HCT116 (cell line): Measurements from ENCODE around the gene GLI3. TPM values are rescaled to one million over a fixed set of nuclear protein-coding genes. Genes with fewer than 3 reads are reported as not detected.

Experiments used
- ATAC-seq: fragments of 200-7000 bp; cut with Tn5 transposase; 2 replicates; pipeline ENCODE4 v1.9.1; 2020; ENCODE audit warnings: mild to moderate bottlenecking, moderate library complexity
- BruUV-seq: library from RNA; stranded (reverse); fragments of 400-500 nt; replicated peaks from 2 replicates; lab custom pipeline; 2021; lab: Mats Ljungman, UMichigan
- CTCF ChIA-PET: fragments of 300-600 bp; sonication (Branson Sonifier 250); formaldehyde crosslinking; loops from one replicate; lab custom pipeline; 2021; ENCODE audit warnings: antibody characterized with exemption; lab: Charles Lee
- POLR2A ChIA-PET: fragments of 300-600, 350-600 bp; sonication (Branson Sonifier 250); formaldehyde crosslinking; loops from one replicate; lab custom pipeline; 2021; ENCODE audit warnings: antibody characterized with exemption; lab: Charles Lee
- RAD21 ChIA-PET, 2 experiments: fragments of 300-600 bp; sonication (Branson Sonifier 250); formaldehyde crosslinking; loops; one replicate each; lab custom pipeline; 2023; ENCODE audit warnings: low total read pairs in 2 of 2; ENCODE audit not compliant: uncharacterized antibody in 2 of 2, unreplicated experiment in 2 of 2, low non-redundant PET in 1 of 2; lab: Charles Lee
- DNase-seq: peaks from one replicate; pipeline ENCODE4 v3.0.0-alpha.2; 2010; ENCODE audit warnings: low read depth, low spot score
- H2AFZ ChIP-seq: fragments of 200-600 bp; shearing (Covaris generic), sonication (generic); 2 replicates; pipeline ENCODE4 v1.6.1; 2017; ENCODE audit warnings: low read depth, mixed run types, mixed read lengths, antibody characterized with exemption, low read length; ENCODE audit not compliant: poor library complexity, severe bottlenecking
- H3K27ac ChIP-seq: 2 replicates; pipeline ENCODE4 v1.5.1; 2012; ENCODE audit warnings: low read depth, low read length
- H3K27me3 ChIP-seq: fragments of 200-600 bp; sonication (generic); 2 replicates; pipeline ENCODE4 v1.6.1; 2016; ENCODE audit warnings: mixed run types, low read length, mixed read lengths; ENCODE audit not compliant: insufficient read depth
- H3K36me3 ChIP-seq, 2 experiments: fragments of 200-500 bp in 1 of 2; fragments of 200-600 bp in 1 of 2; sonication (Bioruptor generic) in 1 of 2; sonication (generic) in 1 of 2; 2 replicates each; pipeline versions ENCODE4 v1.5.1 to v1.6.1; 2014 to 2016; ENCODE audit warnings: low read length in 2 of 2, inconsistent platforms in 1 of 2, mixed read lengths in 1 of 2, mixed run types in 1 of 2; ENCODE audit not compliant: insufficient read depth in 2 of 2, control insufficient read depth in 1 of 2
- H3K4me1 ChIP-seq, 2 experiments: fragments of 200-600 bp in 1 of 2; sonication (generic) in 1 of 2; 2 replicates each; pipeline versions ENCODE4 v1.5.1 to v1.6.1; 2012 to 2017; ENCODE audit warnings: low read length in 2 of 2, inconsistent platforms in 1 of 2, mild to moderate bottlenecking in 1 of 2, mixed read lengths in 1 of 2, mixed run types in 1 of 2, moderate library complexity in 1 of 2; ENCODE audit not compliant: insufficient read depth in 2 of 2, control insufficient read depth in 1 of 2
- H3K4me2 ChIP-seq: fragments of 200-600 bp; sonication (generic); 2 replicates; pipeline ENCODE4 v1.6.1; 2017; ENCODE audit warnings: mixed run types, low read length, mixed read lengths
- H3K4me3 ChIP-seq, 2 experiments: fragments of 200-600 bp in 1 of 2; sonication (generic) in 1 of 2; replicated peaks in 1 of 2; 2 replicates each; pipeline ENCODE4 v1.5.1; 2011 to 2016; ENCODE audit warnings: low read length in 2 of 2, control low read depth in 1 of 2, low read depth in 1 of 2, mild to moderate bottlenecking in 1 of 2, mixed read lengths in 1 of 2, mixed run types in 1 of 2
- H3K79me2 ChIP-seq: fragments of 200-600 bp; sonication (generic); 2 replicates; pipeline ENCODE4 v1.6.1; 2017; ENCODE audit warnings: mild to moderate bottlenecking, mixed run types, low read length, moderate library complexity, mixed read lengths; ENCODE audit not compliant: insufficient read depth
- H3K9ac ChIP-seq: fragments of 200-600 bp; sonication (generic); 2 replicates; pipeline ENCODE4 v1.6.1; 2016; ENCODE audit warnings: low read length, mixed read lengths
- H3K9me2 ChIP-seq: fragments of 200-600 bp; sonication (generic), shearing (Covaris generic); 2 replicates; pipeline ENCODE4 v1.6.1; 2017; ENCODE audit warnings: mixed run types, mild to moderate bottlenecking, moderate library complexity; ENCODE audit not compliant: insufficient read depth
- H3K9me3 ChIP-seq, 2 experiments: fragments of 200-500 bp in 1 of 2; fragments of 200-600 bp in 1 of 2; sonication (Bioruptor generic) in 1 of 2; sonication (generic) in 1 of 2; 2 replicates each; pipeline ENCODE4 v1.6.1; 2014 to 2017; ENCODE audit warnings: low read length in 2 of 2, mixed read lengths in 2 of 2, inconsistent platforms in 1 of 2, low read depth in 1 of 2, mild to moderate bottlenecking in 1 of 2, mixed run types in 1 of 2, moderate library complexity in 1 of 2; ENCODE audit not compliant: control insufficient read depth in 1 of 2, insufficient read depth in 1 of 2
- H4K20me1 ChIP-seq: fragments of 200-600 bp; sonication (generic), shearing (Covaris generic); 2 replicates; pipeline ENCODE4 v1.6.1; 2017; ENCODE audit warnings: mixed run types, mild to moderate bottlenecking, moderate library complexity; ENCODE audit not compliant: insufficient read depth
- CBX3 ChIP-seq: IDR thresholded peaks from 2 replicates; pipeline ENCODE4 v1.6.1; 2012; ENCODE audit warnings: low read depth
- CEBPB ChIP-seq: IDR thresholded peaks from 2 replicates; pipeline ENCODE4 v1.6.1; 2012; ENCODE audit warnings: low read depth
- ELF1 ChIP-seq: IDR thresholded peaks from 2 replicates; pipeline ENCODE4 v1.6.1; 2012; ENCODE audit warnings: low read depth, borderline replicate concordance
- FOSL1 ChIP-seq: IDR thresholded peaks from 2 replicates; pipeline ENCODE4 v1.6.1; 2012; ENCODE audit warnings: low read depth
- JUND ChIP-seq: IDR thresholded peaks from 2 replicates; pipeline ENCODE4 v1.6.1; 2012
- POLR2A ChIP-seq: IDR thresholded peaks from 2 replicates; pipeline ENCODE4 v1.7.0; 2011; ENCODE audit warnings: borderline replicate concordance; ENCODE audit not compliant: insufficient read depth, insufficient read length; ENCODE audit errors: extremely low read depth
- SRF ChIP-seq: IDR thresholded peaks from 2 replicates; pipeline ENCODE4 v1.6.1; 2012; ENCODE audit warnings: low read depth
- ZFX ChIP-seq: fragments of 450-650 bp; IDR thresholded peaks from 2 replicates; pipeline ENCODE4 v1.6.1; 2017
- ZNF274 ChIP-seq: fragments of 200-500 bp; sonication (Bioruptor generic); IDR thresholded peaks from 2 replicates; pipeline ENCODE4 v1.6.1; 2014; ENCODE audit warnings: mild to moderate bottlenecking, low read depth, low read length, inconsistent platforms
- intact Hi-C: fragments of 100-400 bp; cut with micrococcal nuclease; formaldehyde crosslinking; loops from 2 replicates; pipeline ENCODE4 v1.10.0; 2022
- total RNA-seq: library from RNA; stranded (reverse); gene quantifications from one replicate; pipeline ENCODE4 v1.2.1, GENCODE V29; 2021; ENCODE audit not compliant: unreplicated experiment
- TF ChIP-seq, protein P1 (sequence below): IDR thresholded peaks from 2 replicates; pipeline ENCODE4 v1.6.1; 2012; ENCODE audit warnings: low read depth

Gene GLI3
- total RNA-seq, 1 experiment from 2014 or later, result 0.07 TPM

DNA sequence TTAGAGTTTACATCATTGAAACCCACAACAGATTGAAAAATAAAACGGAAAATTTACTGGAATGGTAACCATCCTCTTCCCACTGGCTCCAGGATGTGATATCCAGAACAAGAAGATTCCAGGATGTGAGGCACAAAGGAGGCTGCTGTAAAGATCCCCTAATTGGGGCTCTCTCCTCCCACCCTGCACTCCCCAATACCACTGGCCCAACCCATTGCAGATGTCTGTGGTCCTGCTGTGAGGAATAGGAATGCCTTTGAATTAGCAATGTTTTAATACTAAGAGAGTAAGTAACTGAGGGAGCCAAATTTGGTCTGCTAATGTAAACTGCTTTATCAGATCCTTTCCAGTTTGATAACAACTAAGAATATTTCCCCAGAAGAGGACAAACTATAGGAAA is 308.2 kb downstream of the GLI3 start:
- no TSS peak for BruUV-seq
- H2AFZ ChIP-seq, result no peak overlapping the region
- no peaks in the 10 kb centered on the region for H3K9me3 ChIP-seq
- H3K4me1 ChIP-seq, result no peaks in the 10 kb centered on the region
- no peak overlapping the region for H3K4me2 ChIP-seq
- ATAC-seq, result no peak
- no peaks in the 10 kb centered on the region for H3K36me3 ChIP-seq
- H3K27ac ChIP-seq, result no peak overlapping the region
- no peaks in the 10 kb centered on the region for H4K20me1 ChIP-seq
- H3K79me2 ChIP-seq, result no peaks in the 10 kb centered on the region
- RAD21 ChIA-PET, result no interaction called here
- no peak for TF ChIP-seq FOSL1
- no peak for TF ChIP-seq ZNF274
- TF ChIP-seq CBX3, result no peak
- no peak for TF ChIP-seq SRF
- no peak for TF ChIP-seq ELF1
- TF ChIP-seq ZFX, result no peak
- TF ChIP-seq JUND, result no peak
- no peak for TF ChIP-seq POLR2A
- TF ChIP-seq CEBPB, result no peak
- TF ChIP-seq, protein P1, sequence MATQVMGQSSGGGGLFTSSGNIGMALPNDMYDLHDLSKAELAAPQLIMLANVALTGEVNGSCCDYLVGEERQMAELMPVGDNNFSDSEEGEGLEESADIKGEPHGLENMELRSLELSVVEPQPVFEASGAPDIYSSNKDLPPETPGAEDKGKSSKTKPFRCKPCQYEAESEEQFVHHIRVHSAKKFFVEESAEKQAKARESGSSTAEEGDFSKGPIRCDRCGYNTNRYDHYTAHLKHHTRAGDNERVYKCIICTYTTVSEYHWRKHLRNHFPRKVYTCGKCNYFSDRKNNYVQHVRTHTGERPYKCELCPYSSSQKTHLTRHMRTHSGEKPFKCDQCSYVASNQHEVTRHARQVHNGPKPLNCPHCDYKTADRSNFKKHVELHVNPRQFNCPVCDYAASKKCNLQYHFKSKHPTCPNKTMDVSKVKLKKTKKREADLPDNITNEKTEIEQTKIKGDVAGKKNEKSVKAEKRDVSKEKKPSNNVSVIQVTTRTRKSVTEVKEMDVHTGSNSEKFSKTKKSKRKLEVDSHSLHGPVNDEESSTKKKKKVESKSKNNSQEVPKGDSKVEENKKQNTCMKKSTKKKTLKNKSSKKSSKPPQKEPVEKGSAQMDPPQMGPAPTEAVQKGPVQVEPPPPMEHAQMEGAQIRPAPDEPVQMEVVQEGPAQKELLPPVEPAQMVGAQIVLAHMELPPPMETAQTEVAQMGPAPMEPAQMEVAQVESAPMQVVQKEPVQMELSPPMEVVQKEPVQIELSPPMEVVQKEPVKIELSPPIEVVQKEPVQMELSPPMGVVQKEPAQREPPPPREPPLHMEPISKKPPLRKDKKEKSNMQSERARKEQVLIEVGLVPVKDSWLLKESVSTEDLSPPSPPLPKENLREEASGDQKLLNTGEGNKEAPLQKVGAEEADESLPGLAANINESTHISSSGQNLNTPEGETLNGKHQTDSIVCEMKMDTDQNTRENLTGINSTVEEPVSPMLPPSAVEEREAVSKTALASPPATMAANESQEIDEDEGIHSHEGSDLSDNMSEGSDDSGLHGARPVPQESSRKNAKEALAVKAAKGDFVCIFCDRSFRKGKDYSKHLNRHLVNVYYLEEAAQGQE, result no peak
- TF ChIP-seq, all 23 proteins: peak for 0
- Histone ChIP-seq H3K4me3 (no peak overlapping the region), H3K27me3 (no peaks in the 10 kb centered on the region), H3K9me2 (no peaks in the 10 kb centered on the region), H3K9ac (no peak overlapping the region)
- POLR2A ChIA-PET, result no interaction called here
- CTCF ChIA-PET, result interaction anchor here (1.0 kb wide), 1 partner anchor 12 kb away, joined by 4 read pairs; no protein-coding TSS in a partner anchor
- intact Hi-C loops, result no loop called here
- DNase-seq, result no peak
